AG04449 (cell line): Measurements from ENCODE around the gene USF1.

Source experiments
- CTCF ChIA-PET: fragments of 350-600 bp; formaldehyde crosslinking; extraction: SDS; loops from one replicate; lab custom pipeline; 2021; ENCODE audit warnings: antibody characterized with exemption; lab: Yijun Ruan, JAX
- POLR2A ChIA-PET: fragments of 400-600, 350-600 bp; formaldehyde crosslinking; extraction: SDS; loops from one replicate; lab custom pipeline; 2020; ENCODE audit warnings: antibody characterized with exemption, inconsistent platforms; lab: Yijun Ruan, JAX
- DNase-seq: peaks from one replicate; pipeline ENCODE4 v3.0.0-alpha.2; 2010; ENCODE audit warnings: low read depth, low spot score
- H3K4me3 ChIP-seq: 2 replicates; pipeline ENCODE4 v1.5.1; 2011; ENCODE audit warnings: low read depth, mild to moderate bottlenecking, control low read depth, low read length
- CTCF ChIP-seq: IDR thresholded peaks from one replicate; pipeline ENCODE4 v1.5.1; 2011; ENCODE audit warnings: mild to moderate bottlenecking, moderate library complexity, low read length, control low read depth, inconsistent platforms; ENCODE audit not compliant: insufficient read depth; ENCODE audit errors: missing control alignments

Gene USF1

GRCh38 chr1:161039154-161039545 is 6.6 kb downstream of the USF1 start:
- TF ChIP-seq CTCF: no peak
- ChIA-PET CTCF (interaction anchor here (0.6 to 9.8 kb wide), 3 partner anchors 12 to 58 kb away, joined by 3 to 107 read pairs (median 4); partner anchors contain the start of gene KLHDC9), POLR2A (interaction anchor here (0.6 kb wide), 1 partner anchor 58 kb away, joined by 4 read pairs; no protein-coding TSS in a partner anchor)
- H3K4me3 ChIP-seq: no peak overlapping the region
- DNase-seq: no peak

GRCh38 chr1:161038523-161039153 is 7.1 kb downstream of the USF1 start, which contains the start of gene TSTD1:
Gene TSTD1 (minus strand): TSS chr1:161038964. CDS start chr1:161038889, 75 bp downstream.
- H3K4me3 ChIP-seq: no peak within 1 kb of the TSS
- DNase-seq: no peak
- CTCF ChIA-PET: interaction anchor here (0.6 to 9.8 kb wide), 3 partner anchors 11 to 59 kb away, joined by 3 to 107 read pairs (median 4); partner anchors contain the start of gene KLHDC9
- POLR2A ChIA-PET: interaction anchor here (0.6 kb wide), 1 partner anchor 59 kb away, joined by 4 read pairs; no protein-coding TSS in a partner anchor
- TF ChIP-seq CTCF: no peak

GRCh38 chr1:161037661-161038522 is 7.9 kb downstream of the USF1 start:
- DNase-seq: no peak
- POLR2A ChIA-PET: no interaction called here
- TF ChIP-seq CTCF: no peak
- H3K4me3 ChIP-seq: no peak overlapping the region
- CTCF ChIA-PET: interaction anchor here (9.8 kb wide), 1 partner anchor 60 kb away, joined by 107 read pairs; the partner anchor contains the start of gene KLHDC9

GRCh38 chr1:161033751-161034150 is 12.0 kb downstream of the USF1 start:
- ChIA-PET POLR2A (no interaction called here), CTCF (interaction anchor here (2.3 kb wide), 1 partner anchor 8 kb away, joined by 10 read pairs; no protein-coding TSS in a partner anchor)
- no peak for TF ChIP-seq CTCF
- no peak overlapping the region for H3K4me3 ChIP-seq
- DNase-seq: no peak

- TF ChIP-seq CTCF: no peak
- H3K4me3 ChIP-seq: no peak overlapping the region
- DNase-seq: no peak
- ChIA-PET POLR2A (no interaction called here), CTCF (interaction anchor here (0.7 to 2.3 kb wide), 7 partner anchors 8 to 39 kb away, joined by 3 to 10 read pairs (median 4); partner anchors contain the start of genes F11R and USF1)
Measured at GRCh38 chr1:161032409-161032808, 13.4 kb downstream of the USF1 start.
